Mesothelial cell of epicardium (in vitro differentiated cells): ENCODE results near the gene CADM1. TPM values are rescaled to one million over a fixed set of nuclear protein-coding genes. Genes with fewer than 3 reads are reported as not detected.

Experiments
- DNase-seq, 2 experiments: peaks; one replicate each; pipeline ENCODE4 v3.0.0; 2021; ENCODE audit warnings: low spot score in 2 of 2; ENCODE audit not compliant: unreplicated experiment in 2 of 2
- H3K27ac Mint-ChIP-seq: 2 replicates; pipeline ENCODE4 v1.8.0; 2021; ENCODE audit warnings: mixed read lengths
- H3K27me3 Mint-ChIP-seq: 2 replicates; pipeline ENCODE4 v1.8.0; 2021; ENCODE audit warnings: low read depth, mixed read lengths
- H3K36me3 Mint-ChIP-seq: 2 replicates; pipeline ENCODE4 v1.8.0; 2021; ENCODE audit warnings: mixed read lengths
- H3K4me1 Mint-ChIP-seq: 2 replicates; pipeline ENCODE4 v1.8.0; 2021; ENCODE audit warnings: mixed read lengths
- H3K4me3 Mint-ChIP-seq: 2 replicates; pipeline ENCODE4 v1.8.0; 2021; ENCODE audit warnings: mild to moderate bottlenecking, moderate library complexity, mixed read lengths
- H3K9me3 Mint-ChIP-seq: 2 replicates; pipeline ENCODE4 v1.8.0; 2021; ENCODE audit warnings: mixed read lengths
- CTCF ChIP-seq: fragments of 200-600 bp; sonication (generic); IDR thresholded peaks from one replicate; pipeline ENCODE4 v1.5.0; 2021; ENCODE audit warnings: antibody characterized with exemption; ENCODE audit not compliant: unreplicated experiment
- total RNA-seq: library from RNA; stranded (reverse); gene quantifications from 3 replicates; pipeline ENCODE4 v1.2.1, GENCODE V29; 2021

CADM1 gene
- total RNA-seq, 1 donor from 2014 or later, result 60.9 TPM

GRCh38 chr11:115166820-115167219, 337.4 kb downstream of the CADM1 start:
- Mint-ChIP-seq H3K4me3 (no peak overlapping the region), H3K27me3 (peaks cover 2% of the 10 kb centered on the region), H3K9me3 (no peaks in the 10 kb centered on the region), H3K4me1 (peaks cover 37% of the 10 kb centered on the region), H3K36me3 (no peaks in the 10 kb centered on the region), H3K27ac (no peak overlapping the region)
- TF ChIP-seq CTCF, result no peak
- DNase-seq, result no peak

GRCh38 chr11:115164774-115165173, 339.4 kb downstream of the CADM1 start:
- no peaks in the 10 kb centered on the region for H3K36me3 Mint-ChIP-seq
- TF ChIP-seq CTCF, result no peak

GRCh38 chr11:115162919-115163318, 341.3 kb downstream of the CADM1 start:
- Mint-ChIP-seq H3K4me1 (peaks cover 26% of the 10 kb centered on the region), H3K4me3 (no peak overlapping the region), H3K9me3 (no peaks in the 10 kb centered on the region), H3K27me3 (peaks cover 9% of the 10 kb centered on the region), H3K36me3 (no peaks in the 10 kb centered on the region), H3K27ac (no peak overlapping the region)
- DNase-seq, result no peak
- no peak for TF ChIP-seq CTCF

More at GRCh38 chr11:115164774-115165173, 339.4 kb downstream of the CADM1 start:
- H3K4me3 Mint-ChIP-seq, result no peak overlapping the region
- no peak overlapping the region for H3K27ac Mint-ChIP-seq
- peaks cover 5% of the 10 kb centered on the region for H3K27me3 Mint-ChIP-seq
- peaks cover 37% of the 10 kb centered on the region for H3K4me1 Mint-ChIP-seq
- no peaks in the 10 kb centered on the region for H3K9me3 Mint-ChIP-seq
- no peak for DNase-seq

- no peak overlapping the region for H3K4me3 Mint-ChIP-seq
- DNase-seq, result no peak
- no peaks in the 10 kb centered on the region for H3K36me3 Mint-ChIP-seq
- H3K4me1 Mint-ChIP-seq, result peaks cover 21% of the 10 kb centered on the region
- no peak overlapping the region for H3K27ac Mint-ChIP-seq
- TF ChIP-seq CTCF, result no peak
- H3K9me3 Mint-ChIP-seq, result no peaks in the 10 kb centered on the region
- peaks cover 12% of the 10 kb centered on the region for H3K27me3 Mint-ChIP-seq
Observed at GRCh38 chr11:115161876-115162275, 342.3 kb downstream of the CADM1 start.

GRCh38 chr11:115159207-115159606, 345.0 kb downstream of the CADM1 start:
- Mint-ChIP-seq H3K27ac (no peak overlapping the region), H3K4me1 (peaks cover 15% of the 10 kb centered on the region), H3K36me3 (no peaks in the 10 kb centered on the region), H3K9me3 (no peaks in the 10 kb centered on the region), H3K4me3 (no peak overlapping the region), H3K27me3 (peaks cover 10% of the 10 kb centered on the region)
- TF ChIP-seq CTCF, result no peak
- no peak for DNase-seq

- no peak for TF ChIP-seq CTCF
- Mint-ChIP-seq H3K9me3 (no peaks in the 10 kb centered on the region), H3K27me3 (peaks cover 10% of the 10 kb centered on the region), H3K27ac (no peak overlapping the region), H3K36me3 (no peaks in the 10 kb centered on the region), H3K4me3 (no peak overlapping the region), H3K4me1 (peaks cover 12% of the 10 kb centered on the region)
- no peak for DNase-seq
Observed at GRCh38 chr11:115158053-115158452, 346.2 kb downstream of the CADM1 start.
